GM21619 (cell line): ENCODE measurements around the gene MPC1.
"Not testable (repeated sequence)": the region's sequence is repeated elsewhere in the genome, so short reads cannot be mapped to it uniquely, and the experiment has no call there.

Experiments used
- ATAC-seq: cut with Tn5 transposase; IDR thresholded peaks from one replicate; pipeline ENCODE4 v1.9.1; 2021; ENCODE audit not compliant: unreplicated experiment

The MPC1 gene

DNA sequence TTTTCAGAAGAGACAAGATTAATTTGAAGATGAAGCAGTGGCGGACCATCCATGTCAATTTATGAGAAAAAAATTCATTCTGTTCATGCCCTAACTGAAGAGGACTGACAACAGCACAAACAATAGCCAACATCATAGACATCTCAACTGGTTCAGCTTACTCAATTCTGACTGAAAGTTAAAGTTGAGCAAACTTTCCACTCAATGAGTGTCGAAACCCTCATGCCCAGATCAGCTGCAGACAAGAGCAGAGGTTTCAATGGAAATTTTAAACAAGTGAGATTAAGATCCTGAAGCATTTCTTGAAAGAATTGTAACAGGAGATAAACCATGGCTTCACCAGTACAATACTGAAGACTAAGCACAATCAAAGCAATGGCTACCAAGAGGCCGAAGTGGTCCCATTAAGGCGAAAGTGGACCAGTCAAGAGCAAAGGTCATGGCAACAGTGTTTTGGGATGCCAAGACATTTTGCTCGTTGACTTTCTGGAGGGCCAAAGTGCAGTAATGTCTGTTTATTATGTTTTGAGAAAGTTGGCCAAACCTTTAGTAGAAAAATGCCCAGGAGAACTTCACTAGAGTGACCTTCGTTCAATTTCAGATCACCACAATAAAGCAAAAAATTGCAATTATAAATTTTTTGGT lies 34.3 kb downstream of the MPC1 start:
- no peak for ATAC-seq

GRCh38 chr6:166346965-166347364 lies 35.8 kb downstream of the MPC1 start:
- ATAC-seq = no peak

GRCh38 chr6:166346449-166346848 lies 36.3 kb downstream of the MPC1 start:
- ATAC-seq = no peak

DNA sequence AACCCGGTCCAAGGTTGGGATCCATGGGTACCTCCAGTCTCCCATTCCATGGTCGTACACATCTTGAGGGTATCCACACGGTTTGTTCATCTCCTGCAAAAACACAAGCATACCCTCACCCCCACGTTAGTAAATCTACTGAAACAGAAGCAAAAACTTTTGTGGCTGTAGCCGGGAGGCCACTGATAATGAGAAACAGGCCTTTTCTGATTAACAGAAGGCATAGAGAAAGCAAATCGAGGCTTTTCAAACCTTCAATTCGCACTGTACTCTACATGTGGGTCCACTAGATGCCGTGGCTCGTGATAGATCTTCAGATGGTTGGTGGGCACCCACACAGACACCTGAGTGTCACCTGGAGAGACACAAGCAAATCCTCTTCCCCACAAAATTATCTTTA lies 37.1 kb downstream of the MPC1 start:
- ATAC-seq = not testable (repeated sequence)

DNA sequence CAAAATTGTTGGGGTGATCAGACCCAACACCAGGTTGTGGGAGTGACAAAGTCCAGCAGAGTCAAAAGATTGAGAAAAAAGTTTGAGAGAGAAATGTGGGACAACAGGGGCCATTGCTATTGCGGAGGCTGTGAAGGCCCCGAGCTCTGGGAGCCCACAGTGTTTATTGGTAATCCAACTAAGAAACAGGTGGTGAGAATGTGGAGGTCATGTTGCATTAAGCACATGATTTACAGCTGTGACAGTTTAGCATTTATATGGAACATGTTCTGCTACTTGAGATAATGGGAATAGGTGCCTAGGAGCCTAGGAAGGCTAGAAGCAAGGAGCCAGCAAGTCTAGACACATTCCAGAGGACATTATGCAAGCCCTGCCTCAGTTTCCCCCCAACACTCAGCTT lies 37.8 kb downstream of the MPC1 start:
- not testable (repeated sequence) for ATAC-seq

GRCh38 chr6:166344240-166344639 lies 38.5 kb downstream of the MPC1 start:
- ATAC-seq = no peak

DNA sequence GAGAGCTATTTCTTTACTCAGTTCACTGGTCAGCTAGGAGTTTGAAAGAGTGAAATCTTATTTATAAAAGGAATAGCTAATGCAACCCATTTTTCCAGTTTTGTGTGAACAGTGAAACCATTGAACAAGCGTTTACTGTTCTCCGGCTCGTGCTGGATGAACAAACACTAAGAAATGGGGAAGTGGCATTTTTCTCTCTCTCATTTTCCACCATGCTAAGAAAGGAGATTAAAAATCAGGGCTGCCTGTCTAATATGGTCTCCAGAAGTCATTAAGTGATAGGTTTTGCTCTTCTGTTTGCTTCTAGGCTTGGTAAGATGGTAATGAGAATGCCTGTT lies 39.6 kb downstream of the MPC1 start:
- ATAC-seq = peak; percentile 19

GRCh38 chr6:166342349-166343149 lies 40.2 kb downstream of the MPC1 start, which contains the start of gene SFT2D1:
Gene SFT2D1, minus strand, starts transcription at chr6:166342545. Its CDS starts 64 bp downstream, at chr6:166342481.
- ATAC-seq = peak; percentile 93

- no peak for ATAC-seq
Measured at GRCh38 chr6:166341977-166342348, 40.8 kb downstream of the MPC1 start.

GRCh38 chr6:166341464-166341863 lies 41.3 kb downstream of the MPC1 start:
- ATAC-seq = no peak

- no peak for ATAC-seq
Measured at GRCh38 chr6:166338854-166339253, 43.9 kb downstream of the MPC1 start.

DNA sequence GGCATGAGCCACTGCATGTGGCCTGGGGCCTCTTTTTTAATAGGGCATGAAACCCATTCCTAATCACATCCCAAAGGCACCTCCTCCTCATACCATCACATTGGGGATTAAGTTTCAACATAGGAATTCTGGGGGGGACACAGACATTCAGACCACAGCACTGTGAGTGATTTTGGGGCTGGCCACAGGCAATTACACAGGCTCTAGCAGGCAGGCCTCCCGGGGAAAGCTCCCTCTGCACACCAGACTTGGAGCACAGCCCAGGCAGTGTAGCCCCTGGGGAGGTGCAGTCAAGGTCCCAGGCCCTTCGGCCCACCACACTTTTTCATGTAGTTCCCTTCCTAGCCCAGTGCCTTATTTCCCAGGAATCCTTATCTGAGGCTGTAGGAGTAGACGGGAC lies 45.9 kb downstream of the MPC1 start:
- no peak for ATAC-seq

- peak; percentile 42 for ATAC-seq
Measured at GRCh38 chr6:166335378-166336302, 47.1 kb downstream of the MPC1 start.

GRCh38 chr6:166334878-166335277 lies 47.9 kb downstream of the MPC1 start:
- no peak for ATAC-seq

DNA sequence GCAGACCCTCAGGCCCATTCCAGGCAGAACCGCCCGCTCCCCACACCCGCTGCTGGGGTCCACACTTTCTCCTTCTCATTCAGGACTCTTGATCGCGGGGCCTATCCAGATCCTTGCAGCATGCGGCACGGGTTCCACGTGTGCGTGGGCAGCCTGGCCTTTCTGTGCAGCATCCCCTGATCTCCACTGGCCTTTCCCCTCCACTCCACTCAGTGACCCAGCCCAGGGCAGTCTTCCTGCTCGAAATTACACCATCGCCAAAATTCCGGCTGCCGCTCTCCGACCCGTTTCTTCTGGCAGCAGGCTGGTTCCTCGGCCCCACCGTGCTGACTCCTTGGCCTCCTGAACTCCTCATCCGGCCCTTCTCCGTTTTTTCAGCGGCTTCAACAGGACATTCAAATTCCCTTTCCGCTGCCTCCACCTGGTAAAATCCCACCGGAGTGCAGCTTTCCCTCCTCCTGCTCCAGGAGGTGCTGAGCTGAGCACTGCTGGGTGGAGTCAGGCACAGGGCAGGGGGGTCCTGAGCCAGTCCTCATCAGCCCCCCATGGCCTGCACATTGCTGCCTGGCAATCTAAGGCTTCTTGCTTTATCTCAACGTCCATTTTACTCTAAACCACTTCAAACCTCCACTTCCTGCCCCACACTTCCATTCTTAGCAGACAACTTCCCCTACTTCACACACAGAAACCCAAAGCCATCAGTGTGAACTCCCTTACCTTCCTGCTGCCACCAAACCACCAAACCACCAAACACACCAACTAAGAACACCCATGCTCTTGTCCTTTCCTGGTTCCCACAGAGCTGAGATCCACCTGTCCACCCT lies 49.4 kb downstream of the MPC1 start:
- ATAC-seq = peak; percentile 68

DNA sequence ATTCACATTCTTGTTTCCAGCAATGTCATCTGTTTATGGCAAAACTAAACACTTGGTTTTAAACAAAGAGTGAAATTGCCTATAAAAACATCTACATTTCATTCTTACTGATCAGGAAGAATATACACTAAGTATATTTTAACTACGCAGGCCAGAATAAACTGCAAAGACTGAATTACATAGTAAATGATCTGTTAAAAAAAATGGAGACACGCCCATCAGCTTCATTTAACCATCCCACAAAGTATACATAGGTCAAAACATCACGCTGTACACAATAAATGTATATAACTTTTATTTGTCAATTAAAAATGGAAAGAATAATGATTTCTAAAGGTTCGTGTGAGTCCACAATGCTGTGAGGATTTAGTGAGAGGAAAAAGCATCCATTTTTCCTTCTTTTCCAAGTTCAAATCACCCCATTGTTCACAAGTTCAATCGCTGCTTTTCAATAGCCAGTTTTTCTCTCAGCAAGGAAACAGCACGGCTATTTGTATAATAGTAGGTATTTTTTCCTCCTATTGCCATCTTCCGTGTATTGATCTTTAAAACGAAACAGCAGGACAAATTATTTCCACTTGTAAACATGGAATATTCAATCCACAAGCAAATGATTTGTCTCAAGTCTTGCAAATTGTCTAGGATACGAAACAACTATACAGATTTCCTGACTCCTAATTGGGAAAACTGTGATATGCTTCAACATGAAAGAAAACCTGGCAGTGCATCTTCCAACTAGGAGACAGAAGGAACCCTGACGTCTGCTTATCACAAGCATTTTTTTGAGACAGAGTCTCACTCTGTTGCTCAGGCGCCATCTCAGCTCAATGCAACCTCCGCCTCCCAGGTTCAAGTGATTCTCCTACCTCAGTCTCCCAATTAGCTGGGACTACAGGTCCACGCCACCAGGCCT lies 51.0 kb downstream of the MPC1 start:
- no peak for ATAC-seq

DNA sequence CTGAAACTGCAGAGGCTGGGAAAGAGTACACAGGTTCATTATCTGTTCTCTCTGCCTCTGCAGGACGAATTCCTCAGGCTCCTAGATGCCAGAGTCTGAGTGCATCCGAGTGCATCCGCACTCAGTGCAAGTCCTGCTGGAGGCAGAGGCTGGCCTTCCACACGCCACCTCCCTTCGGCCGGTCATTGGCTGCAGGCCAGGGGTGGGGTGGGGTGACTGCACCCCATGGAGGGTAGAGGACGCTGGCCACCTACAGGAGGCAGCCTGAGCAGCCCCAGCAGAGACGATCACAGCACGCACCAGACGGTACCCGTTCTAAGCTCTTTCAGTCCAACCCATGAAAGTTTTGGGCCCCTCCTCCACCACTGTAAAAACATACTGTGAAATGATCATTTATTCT lies 52.1 kb downstream of the MPC1 start:
- ATAC-seq = no peak

DNA sequence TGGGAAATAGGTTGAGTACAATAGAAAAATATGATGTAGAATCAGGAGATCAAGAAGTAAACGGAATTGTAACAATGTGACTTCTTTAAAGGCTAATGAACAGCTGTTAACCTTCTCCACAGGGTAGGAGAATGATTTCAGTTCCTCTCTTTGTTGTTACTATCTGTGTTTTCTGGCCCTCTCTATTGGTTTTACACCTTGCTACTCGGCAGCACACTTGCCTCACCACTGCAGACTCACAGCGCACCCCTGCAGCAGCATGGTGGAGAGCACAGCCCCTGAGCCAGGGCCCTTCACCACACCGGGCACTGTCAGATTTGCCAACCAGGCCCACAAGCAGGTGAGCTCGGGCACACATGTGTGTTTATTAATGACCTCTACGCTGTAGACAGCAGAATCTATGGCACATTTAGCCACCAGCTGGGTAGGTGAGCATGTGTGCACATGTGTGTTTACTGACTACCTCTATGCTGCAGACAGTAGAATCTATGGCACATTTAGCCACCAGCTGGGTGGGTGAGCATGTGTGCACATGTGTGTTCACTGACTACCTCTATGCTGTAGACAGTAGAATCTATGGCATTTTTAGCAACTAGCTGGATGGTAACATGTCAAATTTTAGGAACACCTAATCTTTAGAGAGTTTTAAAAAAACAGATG lies 57.2 kb downstream of the MPC1 start:
- ATAC-seq = peak; percentile 95

- ATAC-seq = no peak
Measured at GRCh38 chr6:166323395-166323794, 59.3 kb downstream of the MPC1 start.
